ENCODE results near the gene SPON2. TPM values are rescaled to one million over a fixed set of nuclear protein-coding genes. Genes with fewer than 3 reads are reported as not detected.

Gene SPON2
- total RNA-seq, 1 experiment from 2014 or later: 0.54 TPM

DNA sequence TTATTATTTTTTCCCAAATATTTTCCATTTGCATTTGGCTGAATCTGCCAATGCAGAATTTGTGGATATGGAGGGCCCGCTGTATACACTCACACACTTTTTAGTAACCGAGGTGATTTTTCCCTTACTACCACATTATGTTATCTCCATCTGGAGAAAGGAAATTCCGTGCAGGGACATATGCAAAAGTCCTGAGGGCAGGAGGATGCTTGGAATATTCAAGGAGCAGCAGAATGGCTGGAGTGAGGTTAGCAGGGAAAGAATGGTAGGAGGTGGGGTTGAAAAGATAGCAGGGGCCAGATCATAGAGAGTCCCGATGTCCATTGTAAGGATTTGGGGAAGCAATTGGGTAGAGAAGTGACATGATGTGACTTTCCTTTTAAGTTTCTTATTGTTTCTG lies 47.6 kb downstream of the SPON2 start:
- DNase-seq (ENCODE audit: unreplicated experiment): no peak
- ChIA-PET POLR2A (no interaction called here), CTCF (no interaction called here)
- BruUV-seq (replicated peaks): no TSS peak
- Mint-ChIP-seq H3K4me3 (ENCODE audit: unreplicated experiment) (no peak overlapping the region), H3K9me3 (ENCODE audit: unreplicated experiment) (no peaks in the 10 kb centered on the region), H3K4me1 (ENCODE audit: insufficient read depth, unreplicated experiment) (no peaks in the 10 kb centered on the region), H3K27ac (ENCODE audit: low read depth, unreplicated experiment) (no peak overlapping the region), H3K27me3 (ENCODE audit: insufficient read depth, unreplicated experiment) (peaks cover 44% of the 10 kb centered on the region), H3K36me3 (ENCODE audit: insufficient read depth, unreplicated experiment) (no peaks in the 10 kb centered on the region)
- TF ChIP-seq CTCF (IDR thresholded peaks at IDR 0.05; ENCODE audit: unreplicated experiment): no peak
- intact Hi-C loops (cut with micrococcal nuclease): no loop called here

GRCh38 chr4:1122505-1122904 lies 49.9 kb downstream of the SPON2 start:
- H3K4me3 Mint-ChIP-seq (ENCODE audit: unreplicated experiment): no peak overlapping the region
- H3K36me3 Mint-ChIP-seq (ENCODE audit: insufficient read depth, unreplicated experiment): no peaks in the 10 kb centered on the region
- no TSS peak for BruUV-seq (replicated peaks)
- DNase-seq (ENCODE audit: unreplicated experiment): no peak
- ChIA-PET POLR2A (interaction anchor here (0.6 to 0.7 kb wide), 2 partner anchors 14 to 167 kb away, joined by 3 to 4 read pairs; no protein-coding TSS in a partner anchor), CTCF (interaction anchor here (0.8 to 1.7 kb wide), 2 partner anchors 8 to 14 kb away, joined by 3 to 8 read pairs; no protein-coding TSS in a partner anchor)
- no peaks in the 10 kb centered on the region for H3K9me3 Mint-ChIP-seq (ENCODE audit: unreplicated experiment)
- intact Hi-C loops (cut with micrococcal nuclease): no loop called here
- no peaks in the 10 kb centered on the region for H3K4me1 Mint-ChIP-seq (ENCODE audit: insufficient read depth, unreplicated experiment)
- no peak overlapping the region for H3K27ac Mint-ChIP-seq (ENCODE audit: low read depth, unreplicated experiment)
- no peak for TF ChIP-seq CTCF (IDR thresholded peaks at IDR 0.05; ENCODE audit: unreplicated experiment)
- H3K27me3 Mint-ChIP-seq (ENCODE audit: insufficient read depth, unreplicated experiment): peaks cover 29% of the 10 kb centered on the region

Other genes starting within 250 kb of the SPON2 start
- gene GAK, start 240.3 kb downstream of the SPON2 start, total RNA-seq (2022): 70.4 and 72.9 TPM in 2 replicates
- gene TMEM175, start 240.1 kb downstream of the SPON2 start, total RNA-seq (2022): 22.5 and 28.9 TPM in 2 replicates
- 15.9 and 17.4 TPM in 2 replicates for gene DGKQ, start 199.0 kb downstream of the SPON2 start, total RNA-seq (2022)
- 35.0 and 35.1 TPM in 2 replicates for gene IDUA, start 185.5 kb downstream of the SPON2 start, total RNA-seq (2022)
- gene SLC26A1, start 179.2 kb downstream of the SPON2 start, total RNA-seq (2022): 0.10 and 0.16 TPM in 2 replicates
- gene FGFRL1, start 161.0 kb downstream of the SPON2 start, total RNA-seq (2022): 33.5 and 33.6 TPM in 2 replicates
- gene RNF212, start 59.0 kb downstream of the SPON2 start, total RNA-seq (2022): not detected in 2 replicates
- gene CTBP1, start 76.5 kb upstream of the SPON2 start, total RNA-seq (2022): 133 and 152 TPM in 2 replicates
- gene MAEA, start 117.3 kb upstream of the SPON2 start, total RNA-seq (2022): 78.8 and 89.6 TPM in 2 replicates
- 41.1 and 43.6 TPM in 2 replicates for gene UVSSA, start 174.6 kb upstream of the SPON2 start, total RNA-seq (2022)
- not detected in 2 replicates for gene NKX1-1, start 233.9 kb upstream of the SPON2 start, total RNA-seq (2022)

All from MCF 10A (cell line).